ENCODE results near the gene ZNF362. TPM values are rescaled to one million over a fixed set of nuclear protein-coding genes. Genes with fewer than 3 reads are reported as not detected.

Gene ZNF362
- total and polyA plus RNA-seq, 10 of the 15 experiments (the other 5 are each of a cell fraction or from before 2014, with no cell fraction given): 0.74 to 22.8 (median 7.4) TPM

GRCh38 chr1:33250217-33250616, 6.1 kb upstream of the ZNF362 start:
- Histone ChIP-seq H3K9ac (ENCODE audit: control insufficient read depth, insufficient read depth, low read length) (no peak overlapping the region), H3K4me3 (no peak overlapping the region), H4K20me1 (ENCODE audit: control insufficient read depth, insufficient read depth) (no peaks in the 10 kb centered on the region), H3K27ac (ENCODE audit: control insufficient read depth, insufficient read depth) (no peak overlapping the region), H3K4me2 (ENCODE audit: control insufficient read depth, insufficient read depth) (no peak overlapping the region), H3K79me2 (ENCODE audit: control insufficient read depth, insufficient read depth, low read length) (no peaks in the 10 kb centered on the region), H3K9me3 (replicated peaks; ENCODE audit: control insufficient read depth, insufficient read depth, low read length) (no peaks in the 10 kb centered on the region), H2AFZ (ENCODE audit: control insufficient read depth, low read depth, low read length) (no peak overlapping the region), H3K36me3 (ENCODE audit: control insufficient read depth in 2 of 2, insufficient read depth in 2 of 2, low read length in 1 of 2) (no peaks in the 10 kb centered on the region), H3K4me1 (ENCODE audit: control insufficient read depth, insufficient read depth, low read length) (no peaks in the 10 kb centered on the region), H3K27me3 (replicated peaks in 1 of 2; ENCODE audit: control insufficient read depth in 2 of 2, insufficient read depth in 2 of 2, low read length in 1 of 2) (peaks cover 0 to 4% of the 10 kb centered on the region in 2 experiments; a peak in 1 of 4 replicates)
- SMC1A ChIA-PET (ENCODE audit: uncharacterized antibody, unreplicated experiment): no interaction called here
- FAIRE-seq (no peak), DNase-seq (ENCODE audit: low read depth, low spot score) (no peak), ATAC-seq (no peak)
- TF ChIP-seq, protein P1, sequence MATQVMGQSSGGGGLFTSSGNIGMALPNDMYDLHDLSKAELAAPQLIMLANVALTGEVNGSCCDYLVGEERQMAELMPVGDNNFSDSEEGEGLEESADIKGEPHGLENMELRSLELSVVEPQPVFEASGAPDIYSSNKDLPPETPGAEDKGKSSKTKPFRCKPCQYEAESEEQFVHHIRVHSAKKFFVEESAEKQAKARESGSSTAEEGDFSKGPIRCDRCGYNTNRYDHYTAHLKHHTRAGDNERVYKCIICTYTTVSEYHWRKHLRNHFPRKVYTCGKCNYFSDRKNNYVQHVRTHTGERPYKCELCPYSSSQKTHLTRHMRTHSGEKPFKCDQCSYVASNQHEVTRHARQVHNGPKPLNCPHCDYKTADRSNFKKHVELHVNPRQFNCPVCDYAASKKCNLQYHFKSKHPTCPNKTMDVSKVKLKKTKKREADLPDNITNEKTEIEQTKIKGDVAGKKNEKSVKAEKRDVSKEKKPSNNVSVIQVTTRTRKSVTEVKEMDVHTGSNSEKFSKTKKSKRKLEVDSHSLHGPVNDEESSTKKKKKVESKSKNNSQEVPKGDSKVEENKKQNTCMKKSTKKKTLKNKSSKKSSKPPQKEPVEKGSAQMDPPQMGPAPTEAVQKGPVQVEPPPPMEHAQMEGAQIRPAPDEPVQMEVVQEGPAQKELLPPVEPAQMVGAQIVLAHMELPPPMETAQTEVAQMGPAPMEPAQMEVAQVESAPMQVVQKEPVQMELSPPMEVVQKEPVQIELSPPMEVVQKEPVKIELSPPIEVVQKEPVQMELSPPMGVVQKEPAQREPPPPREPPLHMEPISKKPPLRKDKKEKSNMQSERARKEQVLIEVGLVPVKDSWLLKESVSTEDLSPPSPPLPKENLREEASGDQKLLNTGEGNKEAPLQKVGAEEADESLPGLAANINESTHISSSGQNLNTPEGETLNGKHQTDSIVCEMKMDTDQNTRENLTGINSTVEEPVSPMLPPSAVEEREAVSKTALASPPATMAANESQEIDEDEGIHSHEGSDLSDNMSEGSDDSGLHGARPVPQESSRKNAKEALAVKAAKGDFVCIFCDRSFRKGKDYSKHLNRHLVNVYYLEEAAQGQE (IDR thresholded peaks at IDR 0.05; ENCODE audit: low read depth, low read length): no peak
- TF ChIP-seq FOXM1 (IDR thresholded peaks at IDR 0.05; ENCODE audit: low read depth, low read length) (no peak), IRF3 (IDR thresholded peaks at IDR 0.05) (no peak), SUPT20H (IDR thresholded peaks at IDR 0.05; ENCODE audit: borderline replicate concordance, control insufficient read depth, low read depth, low read length) (no peak), GATAD2B (conservative IDR thresholded peaks at IDR 0.05; ENCODE audit: low read depth) (no peak), NFYB (IDR thresholded peaks at IDR 0.05; ENCODE audit: insufficient read depth, low read depth, low read length) (no peak), POU2F2 (IDR thresholded peaks at IDR 0.05; ENCODE audit: borderline replicate concordance, low read depth, low read length) (no peak), SP1 (IDR thresholded peaks at IDR 0.05; ENCODE audit: low read depth, low read length) (no peak)
- no TSS peak for BruUV-seq (replicated peaks)
- intact Hi-C loops (cut with micrococcal nuclease; ENCODE audit: unreplicated experiment): no loop called here
- POLR2A ChIA-PET: no interaction called here
- 53% methylated on average over 5 of the region's 5 CpGs for WGBS (ENCODE audit: insufficient coverage, insufficient replicate concordance, low lambda C conversion rate, missing lambda C conversion rate)
- in situ Hi-C loops (cut with MboI): no loop called here
- RAD21 ChIA-PET (ENCODE audit: unreplicated experiment): no interaction called here
- CTCF ChIA-PET: interaction anchor here (1.4 kb wide), 1 partner anchor 48 kb away, joined by 3 read pairs; no protein-coding TSS in a partner anchor

Measured in GM12878 (cell line).